RWPE1 (cell line): Measurements from ENCODE around the gene DNAAF9.

Source experiments
- CTCF ChIA-PET: fragments of 350-600 bp; sonication (Branson Sonifier 250); formaldehyde crosslinking; extraction: SDS; loops from one replicate; lab custom pipeline; 2021; lab: Yijun Ruan, JAX
- POLR2A ChIA-PET: fragments of 400-600 bp; formaldehyde crosslinking; extraction: SDS; loops from one replicate; lab custom pipeline; 2020; ENCODE audit warnings: antibody characterized with exemption; ENCODE audit not compliant: low non-redundant PET; lab: Yijun Ruan, JAX
- DNase-seq: peaks from one replicate; pipeline ENCODE4 v3.0.0; 2012; ENCODE audit warnings: low spot score
- H3K27ac ChIP-seq: fragments of 450-650 bp; 2 replicates; pipeline ENCODE4 v1.5.1; 2017
- CTCF ChIP-seq: fragments of 450-650 bp; conservative IDR thresholded peaks from 2 replicates; pipeline ENCODE4 v1.5.1; 2017; ENCODE audit warnings: low read depth, mild to moderate bottlenecking

DNAAF9 gene

GRCh38 chr20:3414122-3414521 lies 6.7 kb upstream of the DNAAF9 start:
- H3K27ac ChIP-seq: no peak overlapping the region
- TF ChIP-seq CTCF: no peak
- POLR2A ChIA-PET: no interaction called here
- DNase-seq: no peak
- CTCF ChIA-PET: no interaction called here

GRCh38 chr20:3413393-3413889 lies 6.0 kb upstream of the DNAAF9 start:
- DNase-seq: no peak
- H3K27ac ChIP-seq: no peak overlapping the region
- POLR2A ChIA-PET: no interaction called here
- TF ChIP-seq CTCF: no peak
- CTCF ChIA-PET: no interaction called here

GRCh38 chr20:3412600-3413392 lies 5.3 kb upstream of the DNAAF9 start:
- no peak overlapping the region for H3K27ac ChIP-seq
- no peak for DNase-seq
- ChIA-PET CTCF (interaction anchor here (0.5 kb wide), 1 partner anchor 124 kb away, joined by 3 read pairs; no protein-coding TSS in a partner anchor), POLR2A (interaction anchor here (0.6 kb wide), 1 partner anchor 1571 kb away, joined by 3 read pairs; no protein-coding TSS in a partner anchor)
- no peak for TF ChIP-seq CTCF

GRCh38 chr20:3410464-3410863 lies 3.0 kb upstream of the DNAAF9 start:
- H3K27ac ChIP-seq: no peak overlapping the region
- no peak for TF ChIP-seq CTCF
- no peak for DNase-seq
- ChIA-PET CTCF (no interaction called here), POLR2A (no interaction called here)

GRCh38 chr20:3409417-3409816 lies 1.9 kb upstream of the DNAAF9 start:
- POLR2A ChIA-PET: interaction anchor here (0.7 kb wide), 1 partner anchor 753 kb away, joined by 3 read pairs; no protein-coding TSS in a partner anchor
- CTCF ChIA-PET: no interaction called here
- H3K27ac ChIP-seq: peak overlapping the region; percentile 89
- DNase-seq: no peak
- TF ChIP-seq CTCF: no peak

GRCh38 chr20:3407771-3408637 lies 535 bp upstream of the DNAAF9 start:
- no peak for TF ChIP-seq CTCF
- DNase-seq: peak; percentile 97
- ChIA-PET POLR2A (no interaction called here), CTCF (interaction anchor here (0.9 kb wide), 1 partner anchor 91 kb away, joined by 3 read pairs; no protein-coding TSS in a partner anchor)
- H3K27ac ChIP-seq: peak overlapping the region; percentile 89
